ENCODE data around the gene CYP26B1. TPM values are rescaled to one million over a fixed set of nuclear protein-coding genes. Genes with fewer than 3 reads are reported as not detected.
A peak's percentile ranks its signal among the peaks of the same experiment; 100 is the strongest.
"Not testable (repeated sequence)": the region's sequence is repeated elsewhere in the genome, so short reads cannot be mapped to it uniquely, and the experiment has no call there.

The CYP26B1 gene
- total RNA-seq, 6 experiments from 2014 or later = 0.81 to 4.0 (median 1.8) TPM

DNA sequence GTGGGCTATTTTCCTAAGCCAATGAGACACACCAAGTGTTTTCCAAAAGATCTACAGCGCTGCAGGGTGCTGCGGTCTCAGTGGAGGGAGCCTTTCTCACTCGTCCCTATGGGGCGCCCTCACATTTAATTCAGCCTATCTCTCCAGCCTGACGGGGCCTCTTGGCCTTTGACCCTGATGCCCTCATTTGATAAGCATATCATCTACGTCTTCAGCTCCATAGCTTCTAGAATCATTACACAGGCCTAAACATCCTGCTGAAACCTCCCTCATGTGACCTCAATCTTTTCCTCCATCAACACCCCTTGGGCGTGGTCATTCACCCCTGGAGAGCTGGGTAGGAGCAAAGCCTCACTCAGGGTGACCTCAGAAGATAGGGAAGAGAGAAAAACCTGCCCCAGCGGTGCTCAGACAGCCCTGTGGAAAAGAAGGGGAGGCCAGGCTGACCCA is 57.4 kb downstream of the CYP26B1 start:
- no peaks in the 10 kb centered on the region for H3K36me3 ChIP-seq
- ATAC-seq (no peak), DNase-seq (no peak)
- no peak overlapping the region for H3K27ac ChIP-seq
- TF ChIP-seq, protein P1, sequence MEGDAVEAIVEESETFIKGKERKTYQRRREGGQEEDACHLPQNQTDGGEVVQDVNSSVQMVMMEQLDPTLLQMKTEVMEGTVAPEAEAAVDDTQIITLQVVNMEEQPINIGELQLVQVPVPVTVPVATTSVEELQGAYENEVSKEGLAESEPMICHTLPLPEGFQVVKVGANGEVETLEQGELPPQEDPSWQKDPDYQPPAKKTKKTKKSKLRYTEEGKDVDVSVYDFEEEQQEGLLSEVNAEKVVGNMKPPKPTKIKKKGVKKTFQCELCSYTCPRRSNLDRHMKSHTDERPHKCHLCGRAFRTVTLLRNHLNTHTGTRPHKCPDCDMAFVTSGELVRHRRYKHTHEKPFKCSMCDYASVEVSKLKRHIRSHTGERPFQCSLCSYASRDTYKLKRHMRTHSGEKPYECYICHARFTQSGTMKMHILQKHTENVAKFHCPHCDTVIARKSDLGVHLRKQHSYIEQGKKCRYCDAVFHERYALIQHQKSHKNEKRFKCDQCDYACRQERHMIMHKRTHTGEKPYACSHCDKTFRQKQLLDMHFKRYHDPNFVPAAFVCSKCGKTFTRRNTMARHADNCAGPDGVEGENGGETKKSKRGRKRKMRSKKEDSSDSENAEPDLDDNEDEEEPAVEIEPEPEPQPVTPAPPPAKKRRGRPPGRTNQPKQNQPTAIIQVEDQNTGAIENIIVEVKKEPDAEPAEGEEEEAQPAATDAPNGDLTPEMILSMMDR (IDR thresholded peaks at IDR 0.05) = no peak
- no peak for TF ChIP-seq POLR2A (IDR thresholded peaks at IDR 0.05)
- no peak overlapping the region for H3K4me3 ChIP-seq
- 74% methylated on average over 8 of the region's 8 CpGs for WGBS (ENCODE audit: insufficient coverage, low coverage, low lambda C conversion rate, missing lambda C conversion rate)
- H3K9me3 ChIP-seq = no peaks in the 10 kb centered on the region
- no peaks in the 10 kb centered on the region for H3K27me3 ChIP-seq
- H3K4me1 ChIP-seq = no peaks in the 10 kb centered on the region
- intact Hi-C loops (cut with DNase I) = no loop called here

DNA sequence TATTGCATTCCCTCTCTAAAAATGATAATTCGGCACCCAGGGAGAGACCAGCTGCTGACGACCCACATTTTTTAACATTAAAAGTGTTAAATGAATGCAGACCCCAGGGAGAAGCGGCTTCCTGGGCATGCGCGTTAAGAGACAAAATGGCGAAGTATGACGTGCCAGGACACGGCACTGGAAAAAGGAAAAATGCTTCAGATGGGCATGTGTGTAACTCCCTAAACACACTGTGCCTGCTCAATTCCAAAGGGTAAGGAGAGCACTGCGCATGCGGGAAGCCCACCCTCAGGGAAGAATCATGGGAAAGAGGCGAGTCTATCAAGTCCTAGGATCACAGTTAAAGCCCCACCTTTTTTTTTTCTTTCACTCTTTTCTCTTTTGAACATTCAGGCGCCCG is 58.1 kb downstream of the CYP26B1 start:
- intact Hi-C loops (cut with DNase I) = no loop called here
- no peak for DNase-seq

DNA sequence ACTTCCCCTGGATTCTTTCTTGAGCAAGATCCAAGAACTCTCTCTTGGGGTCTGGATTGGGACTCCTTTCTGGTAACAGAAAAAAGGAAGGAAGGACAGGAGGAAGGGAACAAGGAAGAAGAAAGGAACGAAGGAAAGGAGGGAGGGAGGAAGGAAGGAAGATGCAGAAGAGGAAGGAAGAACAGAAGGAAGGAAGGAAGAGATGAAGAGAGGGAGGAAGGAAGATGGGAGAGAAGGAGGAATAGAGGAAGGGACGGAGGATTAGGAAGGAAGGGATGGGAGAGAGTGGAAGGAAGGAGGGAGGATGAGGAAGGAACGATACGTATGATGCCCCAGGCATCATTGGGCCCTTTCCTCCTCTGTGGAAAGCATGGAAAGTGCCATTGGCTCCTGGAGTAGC is 58.6 kb downstream of the CYP26B1 start:
- no peak overlapping the region for H3K27ac ChIP-seq
- no peak overlapping the region for H3K4me3 ChIP-seq
- no peaks in the 10 kb centered on the region for H3K4me1 ChIP-seq
- H3K27me3 ChIP-seq = no peaks in the 10 kb centered on the region
- intact Hi-C loops (cut with DNase I) = no loop called here
- DNase-seq (no peak), ATAC-seq (no peak)
- TF ChIP-seq, protein P1 (IDR thresholded peaks at IDR 0.05) = no peak
- no peak for TF ChIP-seq POLR2A (IDR thresholded peaks at IDR 0.05)
- no peaks in the 10 kb centered on the region for H3K9me3 ChIP-seq
- H3K36me3 ChIP-seq = no peaks in the 10 kb centered on the region
- 39% methylated on average over 4 of the region's 4 CpGs for WGBS (ENCODE audit: insufficient coverage, low coverage, low lambda C conversion rate, missing lambda C conversion rate)

More for the DNA sequence above, 58.1 kb downstream of the CYP26B1 start:
- Histone ChIP-seq H3K27ac (no peak overlapping the region), H3K36me3 (no peaks in the 10 kb centered on the region), H3K27me3 (no peaks in the 10 kb centered on the region), H3K9me3 (no peaks in the 10 kb centered on the region), H3K4me1 (no peaks in the 10 kb centered on the region), H3K4me3 (no peak overlapping the region)
- no peak for ATAC-seq
- TF ChIP-seq POLR2A (IDR thresholded peaks at IDR 0.05) = no peak
- TF ChIP-seq, protein P1 (IDR thresholded peaks at IDR 0.05) = no peak
- WGBS (ENCODE audit: insufficient coverage, low coverage, low lambda C conversion rate, missing lambda C conversion rate) = 77% methylated on average over 13 of the region's 13 CpGs

DNA sequence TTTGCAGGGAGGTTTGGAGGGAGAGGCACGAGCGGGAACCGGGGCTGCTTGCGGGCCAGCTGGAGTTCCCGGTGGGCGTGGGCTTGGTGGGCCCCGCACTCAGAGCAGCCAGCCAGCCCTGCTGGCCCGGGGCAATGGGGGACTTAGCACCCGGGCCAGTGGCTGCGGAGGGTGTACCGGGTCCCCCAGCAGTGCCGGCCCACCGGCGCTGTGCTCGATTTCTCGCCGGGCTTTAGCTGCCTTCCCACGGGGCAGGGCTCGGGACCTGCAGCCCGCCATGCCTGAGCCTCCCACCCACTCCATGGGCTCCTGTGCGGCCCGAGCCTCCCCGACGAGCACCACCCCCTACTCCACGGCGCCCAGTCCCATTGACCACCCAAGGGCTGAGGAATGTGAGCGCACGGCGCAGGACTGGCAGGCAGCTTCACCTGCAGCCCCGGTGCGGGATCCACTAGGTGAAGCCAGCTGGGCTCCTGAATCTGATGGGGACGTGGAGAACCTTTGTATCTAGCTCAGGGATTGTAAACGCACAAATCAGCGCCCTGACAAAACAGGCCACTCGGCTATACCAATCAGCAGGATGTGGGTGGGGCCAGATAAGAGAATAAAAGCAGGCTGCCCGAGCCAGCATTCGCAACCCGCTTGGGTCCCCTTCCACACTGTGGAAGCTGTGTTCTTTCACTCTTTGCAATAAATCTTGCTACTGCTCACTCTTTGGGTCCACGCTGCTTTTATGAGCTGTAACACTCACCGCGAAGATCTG is 60.6 kb downstream of the CYP26B1 start:
- H3K4me3 ChIP-seq; DNase-seq; H3K27ac ChIP-seq; H3K9me3 ChIP-seq; H3K27me3 ChIP-seq; H3K4me1 ChIP-seq; ATAC-seq; H3K36me3 ChIP-seq; intact Hi-C loops (cut with DNase I): not testable (repeated sequence)
- 87% methylated on average over 3 of the region's 41 CpGs for WGBS (ENCODE audit: insufficient coverage, low coverage, low lambda C conversion rate, missing lambda C conversion rate)

DNA sequence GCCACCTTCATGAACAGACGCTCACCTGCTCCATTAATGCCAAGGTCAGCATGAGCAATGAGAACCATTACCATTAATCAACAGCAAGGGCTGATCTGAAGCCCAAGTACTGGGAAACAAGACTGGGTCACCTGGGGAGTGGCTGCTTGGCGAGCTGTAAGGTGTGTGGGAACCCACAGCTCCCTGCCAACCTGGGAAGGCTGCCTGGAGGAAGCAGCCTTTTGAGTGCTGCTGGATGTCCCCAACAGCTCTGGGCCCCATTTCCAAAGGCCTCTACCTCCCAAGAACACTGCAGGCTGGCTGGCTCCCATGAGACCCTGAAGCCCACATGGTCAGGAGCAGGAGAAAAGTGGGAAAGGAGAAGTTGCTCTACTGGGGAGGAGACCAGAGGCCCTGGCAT is 62.1 kb downstream of the CYP26B1 start:
- Histone ChIP-seq H3K27me3 (no peaks in the 10 kb centered on the region), H3K27ac (no peak overlapping the region), H3K9me3 (no peaks in the 10 kb centered on the region), H3K4me3 (no peak overlapping the region), H3K36me3 (no peaks in the 10 kb centered on the region), H3K4me1 (no peaks in the 10 kb centered on the region)
- ATAC-seq (peak in 1 of 4 donors; percentile 25), DNase-seq (no peak)
- TF ChIP-seq POLR2A (IDR thresholded peaks at IDR 0.05) = no peak
- TF ChIP-seq, protein P1 (IDR thresholded peaks at IDR 0.05) = no peak
- intact Hi-C loops (cut with DNase I) = no loop called here
- WGBS (ENCODE audit: insufficient coverage, low coverage, low lambda C conversion rate, missing lambda C conversion rate) = no CpG with 5 or more reads among the region's 2 CpGs
